Heart left ventricle (tissue), 16 donors: Measurements from ENCODE around the gene CFAP43. TPM values are rescaled to one million over a fixed set of nuclear protein-coding genes. Genes with fewer than 3 reads are reported as not detected.
A peak's percentile ranks its signal among the peaks of the same experiment; 100 is the strongest.
"Not testable (repeated sequence)": the region's sequence is repeated elsewhere in the genome, so short reads cannot be mapped to it uniquely, and the experiment has no call there.

Source experiments
- ATAC-seq, 4 donors: fragments of 200-7000 bp; cut with Tn5 transposase; one replicate each; pipeline ENCODE4 v1.9.1; 2020 to 2022; ENCODE audit warnings: moderate library complexity in 4 of 4, mild to moderate bottlenecking in 3 of 4, moderate number of reproducible peaks in 1 of 4
- DNase-seq, 5 donors: peaks; one replicate each; pipeline ENCODE4 v3.0.0-alpha.2; 2020
- H3K27ac ChIP-seq, 12 donors: fragments of 200-600 bp; sonication (generic) in 4 of 12; one replicate each; pipeline versions ENCODE4 v1.5.0 to v1.8.0; 2016 to 2022; ENCODE audit warnings: mild to moderate bottlenecking in 2 of 12
- H3K27me3 ChIP-seq, 9 donors: fragments of 200-600 bp; sonication (generic) in 2 of 9; one replicate each; pipeline versions ENCODE4 v1.5.1 to v1.8.0; 2016 to 2022; ENCODE audit warnings: mild to moderate bottlenecking in 3 of 9
- H3K36me3 ChIP-seq, 9 donors: fragments of 200-600 bp; sonication (generic) in 2 of 9; one replicate each; pipeline versions ENCODE4 v1.5.0 to v1.8.0; 2018 to 2022; ENCODE audit warnings: mild to moderate bottlenecking in 2 of 9
- H3K4me1 ChIP-seq, 12 donors: fragments of 200-600 bp; sonication (generic) in 4 of 12; one replicate each; pipeline versions ENCODE4 v1.5.0 to v1.8.0; 2016 to 2022; ENCODE audit warnings: mild to moderate bottlenecking in 3 of 12
- H3K4me3 ChIP-seq, 12 donors: fragments of 200-600 bp; sonication (generic) in 4 of 12; one replicate each; pipeline versions ENCODE4 v1.5.0 to v1.8.0; 2017 to 2022; ENCODE audit warnings: mild to moderate bottlenecking in 9 of 12, moderate library complexity in 4 of 12
- H3K9me3 ChIP-seq, 12 donors: fragments of 200-600 bp; sonication (generic) in 4 of 12; one replicate each; pipeline versions ENCODE4 v1.5.0 to v1.8.0; 2016 to 2022; ENCODE audit warnings: mild to moderate bottlenecking in 1 of 12
- POLR2A ChIP-seq, 2 donors: fragments of 450-650 bp; IDR thresholded peaks; one replicate each; pipeline ENCODE4 v1.6.1; 2017; ENCODE audit warnings: antibody characterized with exemption in 2 of 2, mild to moderate bottlenecking in 2 of 2, moderate library complexity in 2 of 2
- WGBS, 4 donors: extraction: QIAGEN DNeasy Blood & Tissue Kit in 2 of 4; methylation state at CpG; one replicate each; pipeline versions ENCODE4 v1.1.5 to v1.1.7; 2013 to 2018; 5-methylcytosine and 5-hydroxymethylcytosine counted together
- intact Hi-C, 10 donors: fragments of 100-400 bp; cut with DNase I; formaldehyde crosslinking; loops; one replicate each; pipeline versions ENCODE4 v1.11.1 to v1.14.2; 2022
- polyA plus RNA-seq, 2 donors: library from polyadenylated mRNA; stranded (reverse); fragments of 200-250 nt; gene quantifications; one replicate each; pipeline ENCODE4 v1.2.3, GENCODE V29; 2013
- total RNA-seq, 9 donors: library from RNA; depleted of rRNA in 2 of 9; stranded (reverse); fragments of >200 nt in 2 of 9; fragmentation: NEBNext Ultra II Directional in 3 of 9; extraction: Animal tissue kit (Norgen Biotek cat#: 25700) in 3 of 9; gene quantifications; one replicate each; pipeline versions ENCODE4 v1.1.0 to v1.2.4, GENCODE V29; 2016 to 2023
- TF ChIP-seq, protein P1 (sequence below), 12 donors: fragments of 200-600 bp; sonication (generic) in 4 of 12; IDR thresholded peaks; one replicate each; pipeline versions ENCODE4 v1.5.0 to v1.8.0; 2018 to 2022; ENCODE audit warnings: antibody characterized with exemption in 12 of 12, mild to moderate bottlenecking in 5 of 12
- donor health status: ischemic (EF 13 %, LVEDD 7.1; RV severe dilation, severe dysfunction).
- donor health status: healthy with polysubstance abuse.
- donor health status: DM: no; HTN: yes; CAD: no.
- donor health status: DM: no; HTN: no; CAD: no.
- donor health status: ischemic (EF 25% LVEDD 6.9; RV normal size, moderate dysfunction).
- donor health status: ischemic (EF 25% LVEDD 5.7; RV mildly dilated, moderate dysfunction).
- donor health status: healthy.
- donor health status: DM: yes; HTN: yes; CAD: no.
- donor health status: ischemic (EF 35%, LVEDD 5.7; RV mildly dilated, moderate dysfunction).
- donor health status: nonischemic (EF 11% LVEDD 7.7; RV severe dilation, severe dysfunction).
- donor health status: DM: yes; HTN: yes; CAD: no.
- donor health status: PGD.
- donor health status: ischemic (EF 29% LVEDD 5.4; RV normal size, mild dysfunction).
- donor health status: nonischemic (EF 23%, LVEDD 6.1; RV moderate dilation, normal function).

Gene CFAP43
- total and polyA plus RNA-seq, 11 donors: 0.11 to 0.84 (median 0.19) TPM; not detected in 6

DNA sequence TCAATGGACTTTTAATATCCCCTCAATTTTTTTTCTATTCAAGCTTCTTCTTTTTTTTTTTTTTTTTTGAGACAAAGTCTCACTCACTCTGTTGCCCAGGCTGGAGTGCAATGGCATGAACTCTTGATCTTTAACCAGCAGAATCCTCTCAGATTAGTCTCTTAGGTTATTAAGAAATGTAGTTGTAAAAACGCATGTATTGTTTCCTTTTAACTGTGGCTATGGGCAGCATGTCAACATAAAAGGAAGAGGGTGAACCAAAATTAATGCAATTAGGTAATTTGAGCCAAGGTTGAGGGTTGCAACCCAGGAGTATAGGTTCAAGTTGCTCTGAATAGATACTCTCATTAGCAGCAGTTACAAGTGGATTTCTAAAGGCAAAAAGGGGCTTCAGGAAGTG lies 18.2 kb upstream of the CFAP43 start:
- H3K27ac ChIP-seq: no peak overlapping the region
- H3K4me3 ChIP-seq: no peak overlapping the region
- DNase-seq (no peak), ATAC-seq (no peak)
- H3K36me3 ChIP-seq: no peaks in the 10 kb centered on the region
- intact Hi-C loops: loop anchor here in 2 of 10 donors (5.0 to 10.0 kb wide), 2 partner anchors 126 to 128 kb away; partner anchors contain the start of gene SFR1 (in 2 of the 2)
- WGBS, 4 donors: 57 to 71% (median 64%) methylated on average over 1 of the region's 1 CpG
- TF ChIP-seq POLR2A (IDR thresholded peaks at IDR 0.05): no peak
- TF ChIP-seq, protein P1, sequence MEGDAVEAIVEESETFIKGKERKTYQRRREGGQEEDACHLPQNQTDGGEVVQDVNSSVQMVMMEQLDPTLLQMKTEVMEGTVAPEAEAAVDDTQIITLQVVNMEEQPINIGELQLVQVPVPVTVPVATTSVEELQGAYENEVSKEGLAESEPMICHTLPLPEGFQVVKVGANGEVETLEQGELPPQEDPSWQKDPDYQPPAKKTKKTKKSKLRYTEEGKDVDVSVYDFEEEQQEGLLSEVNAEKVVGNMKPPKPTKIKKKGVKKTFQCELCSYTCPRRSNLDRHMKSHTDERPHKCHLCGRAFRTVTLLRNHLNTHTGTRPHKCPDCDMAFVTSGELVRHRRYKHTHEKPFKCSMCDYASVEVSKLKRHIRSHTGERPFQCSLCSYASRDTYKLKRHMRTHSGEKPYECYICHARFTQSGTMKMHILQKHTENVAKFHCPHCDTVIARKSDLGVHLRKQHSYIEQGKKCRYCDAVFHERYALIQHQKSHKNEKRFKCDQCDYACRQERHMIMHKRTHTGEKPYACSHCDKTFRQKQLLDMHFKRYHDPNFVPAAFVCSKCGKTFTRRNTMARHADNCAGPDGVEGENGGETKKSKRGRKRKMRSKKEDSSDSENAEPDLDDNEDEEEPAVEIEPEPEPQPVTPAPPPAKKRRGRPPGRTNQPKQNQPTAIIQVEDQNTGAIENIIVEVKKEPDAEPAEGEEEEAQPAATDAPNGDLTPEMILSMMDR (IDR thresholded peaks at IDR 0.05): no peak
- H3K4me1 ChIP-seq: peaks cover 0 to 27% (median 4%) of the 10 kb centered on the region in 12 donors
- H3K9me3 ChIP-seq: peaks cover 0 to 7% (median 0%) of the 10 kb centered on the region in 12 donors
- no peaks in the 10 kb centered on the region for H3K27me3 ChIP-seq

- H3K4me1 ChIP-seq: peaks cover 0 to 21% (median 0%) of the 10 kb centered on the region in 12 donors
- H3K27ac ChIP-seq, H3K36me3 ChIP-seq, ATAC-seq, intact Hi-C loops, H3K4me3 ChIP-seq, H3K9me3 ChIP-seq, DNase-seq, H3K27me3 ChIP-seq: not testable (repeated sequence)
- WGBS, 4 donors: 87 to 94% (median 91%) methylated on average over 11 of the region's 11 CpGs
These were observed 16.8 kb upstream of the CFAP43 start for GRCh38 chr10:104248931-104249330.

DNA sequence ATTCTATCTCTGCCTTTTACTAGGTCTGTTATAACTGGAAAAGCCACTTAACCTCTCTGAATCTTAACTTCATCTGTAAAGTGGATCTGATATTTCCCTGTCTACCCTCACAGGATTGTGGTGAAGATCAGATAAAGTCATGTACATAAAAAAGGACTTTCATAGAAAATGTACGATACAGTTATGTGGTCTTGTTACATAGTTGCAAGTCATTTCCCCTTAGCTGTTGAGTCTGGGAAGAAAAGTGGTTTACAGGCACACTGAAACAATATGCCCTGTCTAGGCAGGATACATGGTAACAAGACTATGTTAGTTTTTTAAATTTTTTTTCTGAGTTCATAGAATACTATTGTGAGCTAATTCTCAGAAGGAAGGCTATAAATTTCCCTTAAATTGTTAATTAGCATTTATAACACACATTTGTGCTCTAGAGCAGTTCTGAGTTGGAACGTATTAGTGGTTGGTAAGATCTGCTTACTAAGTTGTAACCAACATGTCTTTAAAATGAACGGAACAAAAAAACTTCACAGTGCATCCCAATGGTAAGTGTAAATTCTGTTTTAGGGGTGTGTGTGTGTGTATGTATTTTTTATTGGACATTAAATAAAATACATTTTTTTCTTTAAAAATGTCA lies 15.5 kb upstream of the CFAP43 start:
- Histone ChIP-seq H3K4me1 (peaks cover 0 to 17% (median 0%) of the 10 kb centered on the region in 12 donors), H3K27me3 (peaks cover 0 to 6% (median 0%) of the 10 kb centered on the region in 9 donors), H3K27ac (peak overlapping the region in 1 of 12 donors; percentile 87), H3K36me3 (no peaks in the 10 kb centered on the region), H3K4me3 (peak overlapping the region in 1 of 12 donors; percentile 13), H3K9me3 (peaks cover 0 to 7% (median 0%) of the 10 kb centered on the region in 12 donors)
- intact Hi-C loops: no loop called here
- WGBS, 4 donors: 81 to 92% (median 85%) methylated on average over 3 of the region's 3 CpGs
- DNase-seq (no peak), ATAC-seq (no peak)
- TF ChIP-seq, protein P1 (IDR thresholded peaks at IDR 0.05): no peak
- no peak for TF ChIP-seq POLR2A (IDR thresholded peaks at IDR 0.05)

DNA sequence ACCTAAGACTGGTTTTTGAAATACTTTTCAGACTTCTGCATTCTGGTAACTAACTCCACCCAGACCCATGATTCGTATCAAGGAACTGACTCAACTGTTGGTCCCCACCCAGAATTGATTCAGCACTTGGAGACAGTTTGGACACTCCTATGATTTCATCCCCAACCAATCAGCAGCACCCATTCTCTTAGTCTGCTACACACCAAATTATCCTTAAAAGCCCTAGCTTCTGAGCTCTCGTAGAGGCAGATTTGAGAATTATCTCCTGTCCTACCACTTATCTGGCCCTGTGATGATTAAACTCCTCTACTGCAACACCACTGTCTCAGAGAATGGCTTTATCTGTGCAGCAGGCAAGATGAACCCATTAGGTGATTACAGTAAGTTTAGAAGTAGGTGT lies 14.8 kb upstream of the CFAP43 start:
- intact Hi-C loops: no loop called here
- peaks cover 0 to 7% (median 0%) of the 10 kb centered on the region in 12 donors for H3K9me3 ChIP-seq
- H3K27ac ChIP-seq: peak overlapping the region in 1 of 12 donors; percentile 87
- H3K4me3 ChIP-seq: peak overlapping the region in 1 of 12 donors; percentile 13
- TF ChIP-seq POLR2A (IDR thresholded peaks at IDR 0.05): no peak
- TF ChIP-seq, protein P1 (IDR thresholded peaks at IDR 0.05): no peak
- H3K36me3 ChIP-seq: no peaks in the 10 kb centered on the region
- peaks cover 0 to 17% (median 0%) of the 10 kb centered on the region in 12 donors for H3K4me1 ChIP-seq
- H3K27me3 ChIP-seq: peaks cover 0 to 6% (median 0%) of the 10 kb centered on the region in 9 donors
- WGBS, 4 donors: 52 to 67% (median 58%) methylated on average over 2 of the region's 2 CpGs
- no peak for DNase-seq
- peak in 3 of 4 donors; percentile 69 to 89 (median 78) for ATAC-seq
